Keratinocyte (primary cell): ENCODE measurements around the gene GRIA4.

ENCODE experiments used
- CTCF ChIP-seq, 3 experiments: IDR thresholded peaks in 1 of 3; conservative IDR thresholded peaks in 1 of 3; optimal IDR thresholded peaks in 1 of 3; 2 replicates in 2 of 3; 3 replicates in 1 of 3; pipeline versions ENCODE3 to v1.5.1; 2011; ENCODE audit warnings: low read length in 3 of 3, mild to moderate bottlenecking in 3 of 3, moderate library complexity in 2 of 3, control low read depth in 1 of 3, inconsistent platforms in 1 of 3; ENCODE audit not compliant: insufficient read depth in 2 of 3; ENCODE audit errors: extremely low read depth in 1 of 3
- EZH2 ChIP-seq: IDR thresholded peaks from one replicate; pipeline ENCODE4 v1.6.1; 2012; ENCODE audit warnings: inconsistent platforms, mild to moderate bottlenecking, low read length, moderate library complexity

- TF ChIP-seq CTCF (optimal IDR thresholded peaks at IDR 0.05 in 1 of 3, IDR thresholded peaks at IDR 0.05 in 1 of 3, conservative IDR thresholded peaks at IDR 0.05 in 1 of 3; ENCODE audit: extremely low read depth in 1 of 3, insufficient read depth in 2 of 3, low read length in 3 of 3) (no peak), EZH2 (no peak)
Observed at GRCh38 chr11:105693075-105693759, 83.3 kb downstream of the GRIA4 start.
